Measurements from ENCODE around the gene AKT1S1. TPM values are rescaled to one million over a fixed set of nuclear protein-coding genes. Genes with fewer than 3 reads are reported as not detected.

Gene AKT1S1
- total and polyA plus RNA-seq, 2 donors from 2014 or later = 33.7 to 47.2 TPM

- TF ChIP-seq, protein P1, sequence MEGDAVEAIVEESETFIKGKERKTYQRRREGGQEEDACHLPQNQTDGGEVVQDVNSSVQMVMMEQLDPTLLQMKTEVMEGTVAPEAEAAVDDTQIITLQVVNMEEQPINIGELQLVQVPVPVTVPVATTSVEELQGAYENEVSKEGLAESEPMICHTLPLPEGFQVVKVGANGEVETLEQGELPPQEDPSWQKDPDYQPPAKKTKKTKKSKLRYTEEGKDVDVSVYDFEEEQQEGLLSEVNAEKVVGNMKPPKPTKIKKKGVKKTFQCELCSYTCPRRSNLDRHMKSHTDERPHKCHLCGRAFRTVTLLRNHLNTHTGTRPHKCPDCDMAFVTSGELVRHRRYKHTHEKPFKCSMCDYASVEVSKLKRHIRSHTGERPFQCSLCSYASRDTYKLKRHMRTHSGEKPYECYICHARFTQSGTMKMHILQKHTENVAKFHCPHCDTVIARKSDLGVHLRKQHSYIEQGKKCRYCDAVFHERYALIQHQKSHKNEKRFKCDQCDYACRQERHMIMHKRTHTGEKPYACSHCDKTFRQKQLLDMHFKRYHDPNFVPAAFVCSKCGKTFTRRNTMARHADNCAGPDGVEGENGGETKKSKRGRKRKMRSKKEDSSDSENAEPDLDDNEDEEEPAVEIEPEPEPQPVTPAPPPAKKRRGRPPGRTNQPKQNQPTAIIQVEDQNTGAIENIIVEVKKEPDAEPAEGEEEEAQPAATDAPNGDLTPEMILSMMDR (IDR thresholded peaks at IDR 0.05; ENCODE audit: borderline replicate concordance, extremely low read depth, insufficient read depth) = no peak
- Histone ChIP-seq H3K27ac (ENCODE audit: low read depth in 2 of 2, low read length in 2 of 2) (no peak overlapping the region), H3K9me3 (ENCODE audit: control insufficient read depth in 2 of 3, insufficient read depth in 1 of 3, low read length in 3 of 3) (no peaks in the 10 kb centered on the region), H3K9ac (ENCODE audit: low read length in 3 of 3) (no peak overlapping the region), H3K36me3 (ENCODE audit: control insufficient read depth in 2 of 3, insufficient read depth in 3 of 3, low read length in 3 of 3) (peaks cover 0 to 31% (median 9%) of the 10 kb centered on the region in 3 donors), H3K27me3 (ENCODE audit: control insufficient read depth, insufficient read depth, low read length) (no peaks in the 10 kb centered on the region), H3K4me3 (ENCODE audit: low read length in 3 of 3) (no peak overlapping the region), H3K4me1 (ENCODE audit: control insufficient read depth in 2 of 3, insufficient read depth in 2 of 3, low read depth in 1 of 3, low read length in 3 of 3) (peaks cover 0 to 4% (median 2%) of the 10 kb centered on the region in 3 donors)
- peak in 1 of 5 donors; percentile 52 for DNase-seq
- intact Hi-C loops (cut with DNase I) = no loop called here
- FAIRE-seq = no peak
Measured at GRCh38 chr19:49857838-49858087, 19.4 kb downstream of the AKT1S1 start.

GRCh38 chr19:49857061-49857837, 19.9 kb downstream of the AKT1S1 start:
- no peak overlapping the region for H3K4me3 ChIP-seq (ENCODE audit: low read length in 3 of 3)
- no peaks in the 10 kb centered on the region for H3K27me3 ChIP-seq (ENCODE audit: control insufficient read depth, insufficient read depth, low read length)
- H3K9me3 ChIP-seq (ENCODE audit: control insufficient read depth in 2 of 3, insufficient read depth in 1 of 3, low read length in 3 of 3) = no peaks in the 10 kb centered on the region
- TF ChIP-seq, protein P1 (IDR thresholded peaks at IDR 0.05; ENCODE audit: borderline replicate concordance, extremely low read depth, insufficient read depth) = no peak
- H3K4me1 ChIP-seq (ENCODE audit: control insufficient read depth in 2 of 3, insufficient read depth in 2 of 3, low read depth in 1 of 3, low read length in 3 of 3) = peaks cover 0 to 9% (median 6%) of the 10 kb centered on the region in 3 donors
- intact Hi-C loops (cut with DNase I) = no loop called here
- H3K27ac ChIP-seq (ENCODE audit: low read depth in 2 of 2, low read length in 2 of 2) = no peak overlapping the region
- no peak for FAIRE-seq
- H3K36me3 ChIP-seq (ENCODE audit: control insufficient read depth in 2 of 3, insufficient read depth in 3 of 3, low read length in 3 of 3) = peaks cover 0 to 31% (median 9%) of the 10 kb centered on the region in 3 donors
- DNase-seq = peak in 1 of 5 donors; percentile 75
- no peak overlapping the region for H3K9ac ChIP-seq (ENCODE audit: low read length in 3 of 3)

DNA sequence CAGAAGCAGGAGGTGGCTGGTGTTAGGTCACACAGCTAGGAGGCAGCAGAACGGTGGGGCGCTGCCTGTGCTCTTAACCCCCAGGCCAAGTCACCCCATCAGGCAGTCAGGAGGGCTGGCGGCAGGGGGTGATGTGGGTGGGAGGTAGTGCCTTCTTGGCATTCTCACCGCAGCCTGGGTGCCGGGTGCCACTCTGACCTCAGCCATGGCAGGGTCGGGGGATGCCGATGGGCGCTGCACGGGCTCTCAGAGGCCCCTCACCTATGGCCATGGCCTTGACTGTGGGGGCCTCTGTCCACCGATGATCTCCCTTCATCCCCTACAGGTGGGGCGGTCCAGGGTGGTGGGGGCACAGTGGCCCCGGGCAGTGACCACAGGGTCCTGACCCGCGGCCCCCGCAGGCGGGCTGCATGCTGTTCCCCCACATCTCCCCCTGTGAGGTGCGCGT, 20.6 kb downstream of the AKT1S1 start:
- no peak for FAIRE-seq
- H3K36me3 ChIP-seq (ENCODE audit: control insufficient read depth in 2 of 3, insufficient read depth in 3 of 3, low read length in 3 of 3) = peaks cover 0 to 31% (median 9%) of the 10 kb centered on the region in 3 donors
- H3K27ac ChIP-seq (ENCODE audit: low read depth in 2 of 2, low read length in 2 of 2) = no peak overlapping the region
- TF ChIP-seq, protein P1 (IDR thresholded peaks at IDR 0.05; ENCODE audit: borderline replicate concordance, extremely low read depth, insufficient read depth) = no peak
- no peaks in the 10 kb centered on the region for H3K27me3 ChIP-seq (ENCODE audit: control insufficient read depth, insufficient read depth, low read length)
- peak in 1 of 5 donors; percentile 37 for DNase-seq
- no peaks in the 10 kb centered on the region for H3K9me3 ChIP-seq (ENCODE audit: control insufficient read depth in 2 of 3, insufficient read depth in 1 of 3, low read length in 3 of 3)
- peaks cover 0 to 13% (median 9%) of the 10 kb centered on the region in 3 donors for H3K4me1 ChIP-seq (ENCODE audit: control insufficient read depth in 2 of 3, insufficient read depth in 2 of 3, low read depth in 1 of 3, low read length in 3 of 3)
- no peak overlapping the region for H3K4me3 ChIP-seq (ENCODE audit: low read length in 3 of 3)
- no peak overlapping the region for H3K9ac ChIP-seq (ENCODE audit: low read length in 3 of 3)
- intact Hi-C loops (cut with DNase I) = no loop called here

All from kidney (tissue), 14 donors.